GM12878 (cell line): Measurements from ENCODE around the gene GRK5. TPM values are rescaled to one million over a fixed set of nuclear protein-coding genes. Genes with fewer than 3 reads are reported as not detected.

Source experiments
- ATAC-seq: fragments of 200-7000 bp; cut with Tn5 transposase; 3 replicates; pipeline ENCODE4 v1.9.1; 2020; ENCODE audit warnings: mild to moderate bottlenecking, moderate library complexity
- BruUV-seq: library from RNA; stranded (reverse); fragments of 400-500 nt; replicated peaks from 2 replicates; lab custom pipeline; 2021; lab: Mats Ljungman, UMichigan
- CTCF ChIA-PET: fragments of 300-600 bp; sonication (Branson Sonifier 250); formaldehyde crosslinking; extraction: SDS; loops from one replicate; lab custom pipeline; 2021; ENCODE audit warnings: inconsistent platforms; lab: Yijun Ruan, JAX
- POLR2A ChIA-PET: fragments of 350-600 bp; formaldehyde crosslinking; extraction: SDS; loops from one replicate; lab custom pipeline; 2021; ENCODE audit warnings: inconsistent platforms; lab: Charles Lee
- RAD21 ChIA-PET: fragments of 300-600 bp; sonication (Branson Sonifier 250); formaldehyde crosslinking; loops from one replicate; lab custom pipeline; 2023; ENCODE audit warnings: antibody characterized with exemption; ENCODE audit not compliant: unreplicated experiment; lab: Charles Lee
- SMC1A ChIA-PET: fragments of 300-600 bp; sonication (Branson Sonifier 250); formaldehyde crosslinking; loops from one replicate; lab custom pipeline; 2023; ENCODE audit not compliant: unreplicated experiment, uncharacterized antibody; lab: Charles Lee
- DNase-seq: peaks from one replicate; pipeline ENCODE4 v3.0.0-alpha.2; 2011; ENCODE audit warnings: low read depth, low spot score
- FAIRE-seq: peaks from 3 replicates; lab custom pipeline; 2011; peaks lifted over from hg19 to GRCh38; lab: Jason Lieb, UNC
- H2AFZ ChIP-seq: 2 replicates; pipeline ENCODE4 v1.6.0; 2011; ENCODE audit warnings: low read depth, low read length, control low read depth; ENCODE audit not compliant: control insufficient read depth
- H3K27ac ChIP-seq: 2 replicates; pipeline ENCODE4 v1.5.1; 2011; ENCODE audit warnings: control low read depth; ENCODE audit not compliant: control insufficient read depth, insufficient read depth
- H3K27me3 ChIP-seq, 2 experiments: replicated peaks in 1 of 2; 2 replicates each; pipeline versions ENCODE4 v1.6.0 to v1.6.1; 2011; ENCODE audit warnings: low read length in 1 of 2; ENCODE audit not compliant: control insufficient read depth in 2 of 2, insufficient read depth in 2 of 2
- H3K36me3 ChIP-seq, 2 experiments: 2 replicates each; pipeline ENCODE4 v1.5.1; 2011; ENCODE audit warnings: low read length in 1 of 2; ENCODE audit not compliant: control insufficient read depth in 2 of 2, insufficient read depth in 2 of 2
- H3K4me1 ChIP-seq: 2 replicates; pipeline ENCODE4 v1.6.1; 2011; ENCODE audit warnings: mild to moderate bottlenecking, low read length, moderate library complexity, mixed read lengths; ENCODE audit not compliant: control insufficient read depth, insufficient read depth
- H3K4me2 ChIP-seq: 2 replicates; pipeline ENCODE4 v1.6.0; 2011; ENCODE audit warnings: control low read depth; ENCODE audit not compliant: control insufficient read depth, insufficient read depth
- H3K4me3 ChIP-seq: fragments of 200-600 bp; sonication (generic); 2 replicates; pipeline ENCODE4 v1.5.1; 2016
- H3K79me2 ChIP-seq: 2 replicates; pipeline ENCODE4 v1.6.0; 2011; ENCODE audit warnings: low read length; ENCODE audit not compliant: control insufficient read depth, insufficient read depth
- H3K9ac ChIP-seq: 2 replicates; pipeline ENCODE4 v1.8.0; 2011; ENCODE audit warnings: low read length, control low read depth, mixed read lengths; ENCODE audit not compliant: control insufficient read depth, insufficient read depth
- H3K9me3 ChIP-seq: replicated peaks from 3 replicates; pipeline ENCODE4 v1.5.1; 2011; ENCODE audit warnings: mild to moderate bottlenecking, low read length; ENCODE audit not compliant: control insufficient read depth, insufficient read depth
- H4K20me1 ChIP-seq: 2 replicates; pipeline ENCODE4 v1.6.0; 2011; ENCODE audit not compliant: control insufficient read depth, insufficient read depth
- CHD4 ChIP-seq: fragments of 200-600 bp; sonication (generic); IDR thresholded peaks from 2 replicates; pipeline ENCODE4 v1.6.1; 2016; ENCODE audit warnings: mild to moderate bottlenecking
- HDAC6 ChIP-seq: fragments of 200-600 bp; sonication (generic); IDR thresholded peaks from one replicate; pipeline ENCODE4 v1.8.0; 2017; ENCODE audit warnings: antibody characterized with exemption; ENCODE audit not compliant: unreplicated experiment
- IKZF1 ChIP-seq: fragments of 450-650 bp; conservative IDR thresholded peaks from 2 replicates; pipeline ENCODE4 v1.6.1; 2017; ENCODE audit warnings: antibody characterized with exemption, mild to moderate bottlenecking
- KAT2A ChIP-seq: conservative IDR thresholded peaks from 2 replicates; pipeline ENCODE4 v1.6.1; 2011; ENCODE audit warnings: low read depth, low read length; ENCODE audit not compliant: control insufficient read depth
- LARP7 ChIP-seq: fragments of 450-650 bp; IDR thresholded peaks from 2 replicates; pipeline ENCODE4 v1.6.1; 2017; ENCODE audit warnings: mild to moderate bottlenecking
- PAX8 ChIP-seq: fragments of 450-650 bp; IDR thresholded peaks from 2 replicates; pipeline ENCODE4 v1.6.1; 2017; ENCODE audit warnings: mild to moderate bottlenecking, moderate library complexity
- RAD51 ChIP-seq: fragments of 450-650 bp; IDR thresholded peaks from 2 replicates; pipeline ENCODE4 v1.6.1; 2016; ENCODE audit warnings: moderate library complexity, mild to moderate bottlenecking, inconsistent platforms
- RBBP5 ChIP-seq: fragments of 200-600 bp; sonication (generic); conservative IDR thresholded peaks from 2 replicates; pipeline ENCODE4 v1.6.1; 2016
- SREBF2 ChIP-seq: IDR thresholded peaks from 2 replicates; pipeline ENCODE4 v1.6.1; 2012; ENCODE audit warnings: mild to moderate bottlenecking, low read length
- SUZ12 ChIP-seq: fragments of 200-600 bp; sonication (generic); IDR thresholded peaks from one replicate; pipeline ENCODE4 v1.6.1; 2018; ENCODE audit warnings: antibody characterized with exemption, mild to moderate bottlenecking; ENCODE audit not compliant: unreplicated experiment
- YY1 ChIP-seq: IDR thresholded peaks from 2 replicates; pipeline ENCODE4 v1.6.1; 2011; ENCODE audit warnings: low read depth, mild to moderate bottlenecking, low read length
- ZNF207 ChIP-seq: fragments of 450-650 bp; IDR thresholded peaks from 2 replicates; pipeline ENCODE4 v1.6.1; 2014; ENCODE audit warnings: antibody characterized with exemption, mild to moderate bottlenecking, borderline replicate concordance
- WGBS: methylation state at CpG from one replicate; pipeline ENCODE4 v1.1.6; 2016; ENCODE audit warnings: low lambda C conversion rate; ENCODE audit not compliant: insufficient replicate concordance, insufficient coverage; ENCODE audit errors: missing lambda C conversion rate; 5-methylcytosine and 5-hydroxymethylcytosine counted together
- in situ Hi-C: fragments of 300-500 bp; cut with MboI; formaldehyde crosslinking; loops from 9 replicates; pipeline ENCODE4 v1.14.3; 2018; ENCODE audit warnings: mixed read lengths
- intact Hi-C: fragments of 100-400 bp; cut with micrococcal nuclease; formaldehyde crosslinking; loops from one replicate; pipeline ENCODE4 v1.14.2; 2022; ENCODE audit not compliant: unreplicated experiment
- polyA plus RNA-seq, 11 experiments: library from polyadenylated mRNA; depleted of rRNA in 4 of 11; unstranded in 6 of 11; stranded (reverse) in 5 of 11; fragments of >200 nt; fragmentation: Nextera tagmentation in 4 of 11; fragmentation: Illumina TruSeq in 1 of 11; extraction: Ambion mirVana in 4 of 11; extraction: Trizol in 1 of 11; gene quantifications; 1 replicate in 1 of 11; 2 replicates in 10 of 11; pipeline versions ENCODE4 v1.2.1 to v1.2.3, GENCODE V29; 2011 to 2016; ENCODE audit warnings: inconsistent platforms in 2 of 11, missing spikeins in 2 of 11, low read depth in 1 of 11
- total RNA-seq, 4 experiments: library from RNA; depleted of rRNA in 3 of 4; stranded (reverse); fragments of >200 nt in 3 of 4; fragmentation: Illumina TruSeq in 1 of 4; extraction: Trizol in 1 of 4; gene quantifications; 2 replicates each; pipeline versions ENCODE4 v1.2.1 to v1.2.3, GENCODE V29; 2013 to 2021
- TF ChIP-seq, protein P1 (sequence below): fragments of 450-650 bp; IDR thresholded peaks from 2 replicates; pipeline ENCODE4 v1.6.1; 2016; ENCODE audit warnings: mild to moderate bottlenecking, moderate library complexity, borderline replicate concordance
- TF ChIP-seq, protein P2 (sequence below): IDR thresholded peaks from 2 replicates; pipeline ENCODE4 v1.6.1; 2012; ENCODE audit warnings: low read depth, low read length, improper control_type of control experiment
- TF ChIP-seq, protein P3 (sequence below): IDR thresholded peaks from 2 replicates; pipeline ENCODE4 v1.6.1; 2012; ENCODE audit warnings: mild to moderate bottlenecking, low read depth, low read length

The GRK5 gene
- total and polyA plus RNA-seq, 10 of the 15 experiments (the other 5 are each of a cell fraction or from before 2014, with no cell fraction given): 0.11 to 22.1 (median 10.0) TPM

DNA sequence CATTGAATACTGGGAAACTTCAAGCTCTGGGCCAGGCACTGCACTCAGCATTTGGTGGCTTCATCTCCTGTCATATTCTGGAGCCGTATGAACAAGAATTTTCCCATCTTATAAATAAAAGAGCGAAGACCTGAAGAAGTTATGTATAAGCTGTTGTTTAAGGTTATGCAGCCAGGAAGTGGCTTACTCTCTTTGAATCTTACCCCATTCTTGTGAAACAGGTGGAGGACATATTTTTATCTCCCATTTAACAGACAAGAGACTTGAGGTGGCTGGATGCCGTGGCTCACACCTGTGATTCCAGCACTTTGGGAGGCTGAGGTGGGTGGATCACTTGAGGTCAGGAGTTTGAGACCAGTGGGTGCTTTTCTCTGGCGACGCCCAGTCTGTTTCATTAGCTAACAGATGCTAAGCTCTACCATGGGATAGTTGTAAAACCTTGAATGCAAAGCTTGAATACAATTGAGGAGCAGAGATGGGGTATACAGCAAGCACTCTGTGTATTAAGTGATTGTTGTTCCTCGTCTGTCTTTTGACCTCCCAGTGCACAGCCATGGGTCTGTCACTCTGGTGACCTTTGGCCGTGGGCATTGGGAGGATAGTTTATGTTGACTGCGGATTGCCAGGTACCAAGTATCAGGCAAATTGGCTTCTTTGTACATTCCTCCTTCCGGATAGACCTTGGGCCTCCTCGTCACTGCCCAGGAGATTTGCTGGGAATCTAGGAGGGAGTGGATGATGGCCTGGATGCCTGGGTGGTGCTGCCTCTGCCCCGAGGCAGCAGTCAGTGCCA is 85.8 kb downstream of the GRK5 start (continued):
- TF ChIP-seq, protein P1, sequence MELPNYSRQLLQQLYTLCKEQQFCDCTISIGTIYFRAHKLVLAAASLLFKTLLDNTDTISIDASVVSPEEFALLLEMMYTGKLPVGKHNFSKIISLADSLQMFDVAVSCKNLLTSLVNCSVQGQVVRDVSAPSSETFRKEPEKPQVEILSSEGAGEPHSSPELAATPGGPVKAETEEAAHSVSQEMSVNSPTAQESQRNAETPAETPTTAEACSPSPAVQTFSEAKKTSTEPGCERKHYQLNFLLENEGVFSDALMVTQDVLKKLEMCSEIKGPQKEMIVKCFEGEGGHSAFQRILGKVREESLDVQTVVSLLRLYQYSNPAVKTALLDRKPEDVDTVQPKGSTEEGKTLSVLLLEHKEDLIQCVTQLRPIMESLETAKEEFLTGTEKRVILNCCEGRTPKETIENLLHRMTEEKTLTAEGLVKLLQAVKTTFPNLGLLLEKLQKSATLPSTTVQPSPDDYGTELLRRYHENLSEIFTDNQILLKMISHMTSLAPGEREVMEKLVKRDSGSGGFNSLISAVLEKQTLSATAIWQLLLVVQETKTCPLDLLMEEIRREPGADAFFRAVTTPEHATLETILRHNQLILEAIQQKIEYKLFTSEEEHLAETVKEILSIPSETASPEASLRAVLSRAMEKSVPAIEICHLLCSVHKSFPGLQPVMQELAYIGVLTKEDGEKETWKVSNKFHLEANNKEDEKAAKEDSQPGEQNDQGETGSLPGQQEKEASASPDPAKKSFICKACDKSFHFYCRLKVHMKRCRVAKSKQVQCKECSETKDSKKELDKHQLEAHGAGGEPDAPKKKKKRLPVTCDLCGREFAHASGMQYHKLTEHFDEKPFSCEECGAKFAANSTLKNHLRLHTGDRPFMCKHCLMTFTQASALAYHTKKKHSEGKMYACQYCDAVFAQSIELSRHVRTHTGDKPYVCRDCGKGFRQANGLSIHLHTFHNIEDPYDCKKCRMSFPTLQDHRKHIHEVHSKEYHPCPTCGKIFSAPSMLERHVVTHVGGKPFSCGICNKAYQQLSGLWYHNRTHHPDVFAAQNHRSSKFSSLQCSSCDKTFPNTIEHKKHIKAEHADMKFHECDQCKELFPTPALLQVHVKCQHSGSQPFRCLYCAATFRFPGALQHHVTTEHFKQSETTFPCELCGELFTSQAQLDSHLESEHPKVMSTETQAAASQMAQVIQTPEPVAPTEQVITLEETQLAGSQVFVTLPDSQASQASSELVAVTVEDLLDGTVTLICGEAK: no peak
- TF ChIP-seq CHD4 (no peak), LARP7 (no peak), IKZF1 (no peak), YY1 (no peak)
- TF ChIP-seq, protein P2, sequence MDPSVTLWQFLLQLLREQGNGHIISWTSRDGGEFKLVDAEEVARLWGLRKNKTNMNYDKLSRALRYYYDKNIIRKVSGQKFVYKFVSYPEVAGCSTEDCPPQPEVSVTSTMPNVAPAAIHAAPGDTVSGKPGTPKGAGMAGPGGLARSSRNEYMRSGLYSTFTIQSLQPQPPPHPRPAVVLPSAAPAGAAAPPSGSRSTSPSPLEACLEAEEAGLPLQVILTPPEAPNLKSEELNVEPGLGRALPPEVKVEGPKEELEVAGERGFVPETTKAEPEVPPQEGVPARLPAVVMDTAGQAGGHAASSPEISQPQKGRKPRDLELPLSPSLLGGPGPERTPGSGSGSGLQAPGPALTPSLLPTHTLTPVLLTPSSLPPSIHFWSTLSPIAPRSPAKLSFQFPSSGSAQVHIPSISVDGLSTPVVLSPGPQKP: no peak
- TF ChIP-seq, all 136 proteins: peak for 0

DNA sequence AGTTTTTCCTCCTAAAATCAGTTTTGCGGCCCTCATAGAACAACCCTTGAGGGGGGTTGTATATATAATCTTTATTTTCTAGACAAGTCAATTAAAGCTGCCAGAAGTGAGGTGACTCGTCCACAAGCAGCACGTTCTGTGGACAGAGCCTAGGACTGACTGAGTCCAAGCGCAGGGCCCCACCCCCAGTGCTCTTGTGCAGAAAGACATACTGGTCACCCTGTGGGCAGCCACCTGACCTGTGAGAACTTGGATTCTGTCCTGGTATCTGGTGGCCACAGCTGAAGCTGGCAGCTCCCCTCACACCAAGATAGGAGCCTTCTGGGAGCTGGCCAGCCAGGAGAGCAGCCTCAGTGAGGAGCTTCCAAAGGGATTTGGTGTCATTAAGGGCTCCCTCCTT is 89.3 kb downstream of the GRK5 start:
- Histone ChIP-seq H3K79me2 (no peaks in the 10 kb centered on the region; the same call in 1 of the 2 replicates), H3K4me3 (no peak overlapping the region), H3K9ac (no peak overlapping the region), H3K27me3 (no peaks in the 10 kb centered on the region), H4K20me1 (no peaks in the 10 kb centered on the region), H3K4me1 (peaks cover 13% of the 10 kb centered on the region), H3K9me3 (no peaks in the 10 kb centered on the region; the same call in 1 of the 3 replicates), H2AFZ (no peak overlapping the region), H3K27ac (no peak overlapping the region), H3K36me3 (no peaks in the 10 kb centered on the region), H3K4me2 (no peak overlapping the region)
- WGBS: 100% methylated on average over 4 of the region's 4 CpGs
- POLR2A ChIA-PET: no interaction called here
- SMC1A ChIA-PET: interaction anchor here (1.0 kb wide), 1 partner anchor 148 kb away, joined by 3 read pairs; no protein-coding TSS in a partner anchor
- ATAC-seq (no peak), FAIRE-seq (no peak), DNase-seq (no peak)
- CTCF ChIA-PET: interaction anchor here (0.8 kb wide), 2 partner anchors 22 to 98 kb away, joined by 3 read pairs; no protein-coding TSS in a partner anchor
- no TSS peak for BruUV-seq
- RAD21 ChIA-PET: no interaction called here
- in situ Hi-C loops: no loop called here
- intact Hi-C loops: no loop called here
- TF ChIP-seq SREBF2: no peak
- TF ChIP-seq SUZ12: no peak
- no peak for TF ChIP-seq RAD51
- no peak for TF ChIP-seq ZNF207
- no peak for TF ChIP-seq LARP7
- TF ChIP-seq, protein P3, sequence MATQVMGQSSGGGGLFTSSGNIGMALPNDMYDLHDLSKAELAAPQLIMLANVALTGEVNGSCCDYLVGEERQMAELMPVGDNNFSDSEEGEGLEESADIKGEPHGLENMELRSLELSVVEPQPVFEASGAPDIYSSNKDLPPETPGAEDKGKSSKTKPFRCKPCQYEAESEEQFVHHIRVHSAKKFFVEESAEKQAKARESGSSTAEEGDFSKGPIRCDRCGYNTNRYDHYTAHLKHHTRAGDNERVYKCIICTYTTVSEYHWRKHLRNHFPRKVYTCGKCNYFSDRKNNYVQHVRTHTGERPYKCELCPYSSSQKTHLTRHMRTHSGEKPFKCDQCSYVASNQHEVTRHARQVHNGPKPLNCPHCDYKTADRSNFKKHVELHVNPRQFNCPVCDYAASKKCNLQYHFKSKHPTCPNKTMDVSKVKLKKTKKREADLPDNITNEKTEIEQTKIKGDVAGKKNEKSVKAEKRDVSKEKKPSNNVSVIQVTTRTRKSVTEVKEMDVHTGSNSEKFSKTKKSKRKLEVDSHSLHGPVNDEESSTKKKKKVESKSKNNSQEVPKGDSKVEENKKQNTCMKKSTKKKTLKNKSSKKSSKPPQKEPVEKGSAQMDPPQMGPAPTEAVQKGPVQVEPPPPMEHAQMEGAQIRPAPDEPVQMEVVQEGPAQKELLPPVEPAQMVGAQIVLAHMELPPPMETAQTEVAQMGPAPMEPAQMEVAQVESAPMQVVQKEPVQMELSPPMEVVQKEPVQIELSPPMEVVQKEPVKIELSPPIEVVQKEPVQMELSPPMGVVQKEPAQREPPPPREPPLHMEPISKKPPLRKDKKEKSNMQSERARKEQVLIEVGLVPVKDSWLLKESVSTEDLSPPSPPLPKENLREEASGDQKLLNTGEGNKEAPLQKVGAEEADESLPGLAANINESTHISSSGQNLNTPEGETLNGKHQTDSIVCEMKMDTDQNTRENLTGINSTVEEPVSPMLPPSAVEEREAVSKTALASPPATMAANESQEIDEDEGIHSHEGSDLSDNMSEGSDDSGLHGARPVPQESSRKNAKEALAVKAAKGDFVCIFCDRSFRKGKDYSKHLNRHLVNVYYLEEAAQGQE: no peak
- no peak for TF ChIP-seq PAX8
- no peak for TF ChIP-seq HDAC6
- no peak for TF ChIP-seq KAT2A
- TF ChIP-seq RBBP5: no peak
